GM12865 (cell line): Measurements from ENCODE around the gene OTOF.

Source experiments
- DNase-seq: peaks from one replicate; pipeline ENCODE4 v3.0.0; 2010; ENCODE audit warnings: low read depth
- H3K4me3 ChIP-seq: 2 replicates; pipeline ENCODE4 v1.5.1; 2011; ENCODE audit warnings: mild to moderate bottlenecking, low read depth, low read length, control low read depth
- CTCF ChIP-seq: IDR thresholded peaks from 2 replicates; pipeline ENCODE4 v1.5.1; 2011; ENCODE audit warnings: low read length, control low read depth, low read depth, inconsistent platforms; ENCODE audit not compliant: insufficient read depth; ENCODE audit errors: missing control alignments

The OTOF gene

DNA sequence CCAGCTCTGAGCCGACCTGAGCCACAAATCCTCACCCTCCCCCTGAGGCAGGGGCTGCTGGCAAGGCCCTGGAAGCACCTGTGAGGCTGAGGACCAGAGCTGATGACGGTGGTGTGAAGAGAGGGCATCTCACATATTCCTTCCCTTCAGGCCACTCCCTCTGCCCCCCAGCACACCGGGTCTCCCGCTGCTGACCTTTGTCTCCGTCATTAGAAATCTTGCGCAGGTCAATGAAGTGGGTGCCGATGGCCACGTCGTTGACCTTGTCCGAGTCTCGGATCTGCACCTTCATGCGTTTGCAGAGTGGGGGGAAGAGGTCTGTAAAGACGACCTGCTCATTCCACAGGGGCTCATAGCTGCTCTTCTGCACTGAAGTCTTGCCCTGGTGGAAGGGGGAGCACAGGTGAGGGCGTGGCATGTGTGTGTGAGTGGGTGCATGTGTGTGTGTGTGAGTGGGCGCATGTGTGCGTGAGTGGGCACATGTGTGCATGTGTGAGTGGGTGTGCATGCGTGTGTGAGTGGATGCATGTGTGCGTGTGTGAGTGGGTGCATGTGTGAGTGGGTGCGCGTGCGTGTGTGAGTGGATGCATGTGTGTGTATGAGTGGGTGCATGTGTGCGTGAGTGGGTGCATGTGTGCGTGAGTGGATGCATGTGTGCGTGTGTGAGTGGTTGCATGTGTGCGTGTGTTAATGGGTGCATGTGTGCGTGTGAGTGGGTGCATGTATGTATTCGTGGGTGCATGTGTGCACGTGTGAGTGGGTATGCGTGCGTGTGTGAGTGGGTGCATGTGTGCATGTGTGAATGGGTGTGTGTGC, 4.5 kb upstream of the OTOF start:
- DNase-seq, result no peak
- no peak overlapping the region for H3K4me3 ChIP-seq
- TF ChIP-seq CTCF, result no peak

DNA sequence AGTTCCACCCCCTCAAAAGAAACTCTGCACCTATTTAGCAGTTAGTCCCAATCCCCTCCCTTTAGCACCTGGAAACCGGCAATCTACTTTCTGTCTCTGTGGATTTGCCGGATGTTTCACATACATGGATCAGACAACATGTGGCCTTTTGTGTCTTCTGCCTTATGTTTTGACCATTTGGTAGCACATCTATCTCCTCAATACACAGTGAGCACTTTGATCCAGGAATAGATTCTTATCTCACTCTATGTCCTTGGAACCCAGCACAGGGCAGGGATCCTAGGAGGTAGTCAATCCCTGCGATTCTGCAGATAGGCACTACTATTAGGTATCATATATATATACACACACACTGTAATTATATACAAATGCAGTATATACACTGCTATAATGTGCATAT, 3.8 kb upstream of the OTOF start:
- no peak for DNase-seq
- H3K4me3 ChIP-seq, result no peak overlapping the region
- TF ChIP-seq CTCF, result no peak

- H3K4me3 ChIP-seq, result no peak overlapping the region
- no peak for TF ChIP-seq CTCF
- DNase-seq, result no peak
These were observed 2.9 kb upstream of the OTOF start for GRCh38 chr2:26480566-26481423.

DNA sequence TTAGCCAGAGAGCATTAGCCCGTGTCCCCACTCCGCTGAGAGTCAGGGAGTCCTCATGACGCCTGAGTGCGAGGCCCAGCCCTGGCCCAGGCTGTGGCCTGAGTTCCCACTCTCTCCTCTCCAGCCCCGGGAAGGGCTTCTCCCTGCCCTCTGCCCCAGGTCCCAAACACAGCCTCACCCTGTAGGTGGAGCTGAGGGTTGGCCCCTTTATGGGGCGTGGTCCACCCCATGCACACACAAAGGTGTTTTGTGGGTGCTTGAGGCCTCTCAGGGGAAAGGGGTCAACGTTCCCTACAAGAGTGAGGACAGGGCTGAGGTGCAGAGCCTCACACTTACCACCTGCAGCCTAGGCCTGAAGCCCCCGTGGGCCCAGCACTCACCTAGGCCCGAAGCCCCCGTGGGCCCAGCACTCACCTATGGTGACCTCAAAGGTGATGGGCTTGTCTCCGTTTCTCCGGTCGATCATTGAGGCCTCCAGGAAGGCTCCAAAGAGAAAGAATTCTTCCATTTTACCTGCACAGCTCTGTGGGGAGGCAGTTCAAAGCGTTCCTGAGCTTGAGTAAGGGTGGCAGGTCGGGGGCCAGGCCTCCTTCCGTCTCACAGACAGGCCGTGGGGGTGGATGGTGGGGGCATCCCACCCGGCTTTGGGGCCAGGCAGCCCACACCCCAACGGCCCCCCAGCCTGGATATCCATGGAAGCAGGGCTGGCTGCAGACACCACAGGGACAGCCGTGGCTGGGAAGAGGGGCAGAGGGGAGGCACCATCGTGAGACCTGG, 2.1 kb upstream of the OTOF start:
- no peak for TF ChIP-seq CTCF
- DNase-seq, result no peak

DNA sequence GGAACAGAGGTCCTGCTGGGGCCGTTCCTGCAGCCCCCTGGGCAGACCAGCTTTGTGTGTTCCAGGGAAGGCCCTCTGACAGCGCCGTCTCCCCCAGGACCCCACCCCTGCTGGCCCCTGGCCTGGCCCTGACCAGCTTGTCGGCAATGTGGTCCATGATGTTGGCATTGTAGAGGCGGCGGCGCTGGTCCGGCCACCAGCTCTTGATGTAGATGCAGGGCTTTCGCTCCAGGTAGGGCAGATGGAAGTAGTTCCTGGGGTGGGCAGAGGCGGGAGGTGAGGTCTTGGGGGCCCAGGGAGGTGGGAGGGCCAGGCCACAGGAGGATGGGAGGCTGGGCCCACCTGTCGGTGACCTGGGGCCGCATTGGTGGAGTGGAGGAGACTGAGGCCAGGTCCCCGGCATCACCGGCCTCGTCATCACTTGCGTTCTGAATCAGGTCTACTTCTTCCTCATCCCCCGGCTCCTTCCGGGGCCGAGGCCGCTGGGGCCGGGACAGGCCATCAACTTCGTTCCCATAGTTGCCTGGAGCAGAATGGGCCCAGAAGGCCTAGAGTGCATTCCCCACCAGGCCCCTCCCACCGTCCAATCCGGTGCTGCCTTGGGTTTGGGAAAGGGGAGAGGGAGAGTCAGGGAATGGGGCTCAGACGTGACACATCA, 1.3 kb upstream of the OTOF start:
- no peak overlapping the region for H3K4me3 ChIP-seq
- DNase-seq, result no peak
- TF ChIP-seq CTCF, result no peak

More for the DNA sequence above, 2.1 kb upstream of the OTOF start:
- H3K4me3 ChIP-seq, result no peak overlapping the region

- H3K4me3 ChIP-seq, result no peak overlapping the region
- no peak for DNase-seq
- no peak for TF ChIP-seq CTCF
These were observed 442 bp upstream of the OTOF start for GRCh38 chr2:26478366-26478765.
